Caco-2 (cell line): ENCODE results near the gene SGF29. TPM values are rescaled to one million over a fixed set of nuclear protein-coding genes. Genes with fewer than 3 reads are reported as not detected.

Experiments used
- BruUV-seq: library from RNA; stranded (reverse); fragments of 400-500 nt; replicated peaks from 2 replicates; lab custom pipeline; 2021; lab: Mats Ljungman, UMichigan
- CTCF ChIA-PET: fragments of 300-600 bp; sonication (Branson Sonifier 250); formaldehyde crosslinking; loops from one replicate; lab custom pipeline; 2022; ENCODE audit warnings: antibody characterized with exemption; lab: Charles Lee
- POLR2A ChIA-PET: fragments of 300-600 bp; sonication (Branson Sonifier 250); formaldehyde crosslinking; loops from one replicate; lab custom pipeline; 2022; ENCODE audit warnings: antibody characterized with exemption; lab: Charles Lee
- DNase-seq, 2 experiments: peaks; one replicate each; pipeline versions ENCODE4 v3.0.0 to v3.0.0-alpha.2; 2020 to 2022
- H3K27me3 ChIP-seq: replicated peaks from 2 replicates; pipeline ENCODE4 v1.6.0; 2011; ENCODE audit warnings: low read length; ENCODE audit not compliant: control insufficient read depth, insufficient read depth
- H3K36me3 ChIP-seq: 2 replicates; pipeline ENCODE4 v1.5.1; 2011; ENCODE audit warnings: low read length; ENCODE audit not compliant: control insufficient read depth, insufficient read depth
- H3K4me1 ChIP-seq: fragments of 250-450 bp; sonication (Bioruptor Pico); 2 replicates; pipeline ENCODE4 v1.5.1; 2020; ENCODE audit warnings: mild to moderate bottlenecking
- H3K4me3 ChIP-seq: 2 replicates; pipeline ENCODE4 v1.5.1; 2011; ENCODE audit warnings: low read depth, mild to moderate bottlenecking, control low read depth, low read length
- H3K9me3 ChIP-seq: fragments of 250-450 bp; sonication (Bioruptor Pico); 2 replicates; pipeline ENCODE4 v1.5.1; 2020; ENCODE audit warnings: mild to moderate bottlenecking, moderate library complexity
- H3K27ac Mint-ChIP-seq: one replicate; pipeline ENCODE4 v1.8.0; 2022; ENCODE audit warnings: mixed read lengths; ENCODE audit not compliant: unreplicated experiment
- H3K27me3 Mint-ChIP-seq: one replicate; pipeline ENCODE4 v1.8.0; 2022; ENCODE audit warnings: mixed read lengths; ENCODE audit not compliant: insufficient read depth, unreplicated experiment
- H3K36me3 Mint-ChIP-seq: one replicate; pipeline ENCODE4 v1.8.0; 2022; ENCODE audit warnings: mild to moderate bottlenecking, mixed read lengths; ENCODE audit not compliant: insufficient read depth, unreplicated experiment
- H3K4me1 Mint-ChIP-seq: one replicate; pipeline ENCODE4 v1.8.0; 2022; ENCODE audit warnings: low read depth, mixed read lengths; ENCODE audit not compliant: unreplicated experiment
- H3K4me3 Mint-ChIP-seq: one replicate; pipeline ENCODE4 v1.8.0; 2022; ENCODE audit warnings: mild to moderate bottlenecking, moderate library complexity, mixed read lengths; ENCODE audit not compliant: unreplicated experiment
- H3K9me3 Mint-ChIP-seq: one replicate; pipeline ENCODE4 v1.8.0; 2022; ENCODE audit warnings: mixed read lengths; ENCODE audit not compliant: unreplicated experiment
- intact Hi-C: fragments of 100-400 bp; cut with micrococcal nuclease; formaldehyde crosslinking; loops from one replicate; pipeline ENCODE4 v1.10.0; 2022; ENCODE audit not compliant: unreplicated experiment
- total RNA-seq: library from RNA; stranded (reverse); gene quantifications from 2 replicates; pipeline ENCODE4 v1.2.3, GENCODE V29; 2022
- TF ChIP-seq, protein P1 (sequence below), 2 experiments: fragments of 200-600 bp in 1 of 2; IDR thresholded peaks; 1 replicate in 1 of 2; 2 replicates in 1 of 2; pipeline versions ENCODE4 v1.5.1 to v1.8.0; 2011 to 2022; ENCODE audit warnings: antibody characterized with exemption in 1 of 2, control low read depth in 1 of 2, inconsistent platforms in 1 of 2, low read depth in 1 of 2, low read length in 1 of 2, mild to moderate bottlenecking in 1 of 2, moderate library complexity in 1 of 2; ENCODE audit not compliant: insufficient read depth in 1 of 2, severe bottlenecking in 1 of 2, unreplicated experiment in 1 of 2

Gene SGF29
- total RNA-seq, 1 experiment from 2014 or later = 29.8 TPM

DNA sequence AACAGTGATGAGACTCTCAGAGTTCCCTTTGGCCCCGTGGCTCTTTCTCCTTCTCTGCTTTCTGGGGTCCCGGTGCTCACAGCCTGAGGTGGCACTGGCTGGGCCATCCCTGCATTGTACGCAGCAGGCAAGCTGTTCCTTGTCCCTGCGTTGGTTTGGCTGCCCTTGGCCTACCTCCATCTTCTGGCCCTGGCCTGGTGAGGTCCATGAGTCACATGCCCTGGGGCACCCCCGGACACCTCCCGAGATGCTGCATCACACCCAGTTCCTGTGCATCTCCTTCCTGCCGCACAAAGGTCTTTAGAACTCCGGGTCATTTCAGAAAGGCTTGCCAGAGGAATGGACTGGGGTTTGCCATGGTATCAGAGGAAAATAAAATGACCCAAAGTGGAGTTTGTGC lies 33.7 kb downstream of the SGF29 start:
- intact Hi-C loops = no loop called here
- Mint-ChIP-seq H3K27me3 (no peaks in the 10 kb centered on the region), H3K27ac (no peak overlapping the region), H3K4me3 (no peak overlapping the region), H3K9me3 (no peaks in the 10 kb centered on the region), H3K36me3 (peaks cover 8% of the 10 kb centered on the region), H3K4me1 (no peaks in the 10 kb centered on the region)
- Histone ChIP-seq H3K9me3 (no peaks in the 10 kb centered on the region), H3K27me3 (no peaks in the 10 kb centered on the region), H3K36me3 (no peaks in the 10 kb centered on the region), H3K4me1 (no peaks in the 10 kb centered on the region), H3K4me3 (no peak overlapping the region)
- CTCF ChIA-PET = no interaction called here
- TF ChIP-seq, protein P1, sequence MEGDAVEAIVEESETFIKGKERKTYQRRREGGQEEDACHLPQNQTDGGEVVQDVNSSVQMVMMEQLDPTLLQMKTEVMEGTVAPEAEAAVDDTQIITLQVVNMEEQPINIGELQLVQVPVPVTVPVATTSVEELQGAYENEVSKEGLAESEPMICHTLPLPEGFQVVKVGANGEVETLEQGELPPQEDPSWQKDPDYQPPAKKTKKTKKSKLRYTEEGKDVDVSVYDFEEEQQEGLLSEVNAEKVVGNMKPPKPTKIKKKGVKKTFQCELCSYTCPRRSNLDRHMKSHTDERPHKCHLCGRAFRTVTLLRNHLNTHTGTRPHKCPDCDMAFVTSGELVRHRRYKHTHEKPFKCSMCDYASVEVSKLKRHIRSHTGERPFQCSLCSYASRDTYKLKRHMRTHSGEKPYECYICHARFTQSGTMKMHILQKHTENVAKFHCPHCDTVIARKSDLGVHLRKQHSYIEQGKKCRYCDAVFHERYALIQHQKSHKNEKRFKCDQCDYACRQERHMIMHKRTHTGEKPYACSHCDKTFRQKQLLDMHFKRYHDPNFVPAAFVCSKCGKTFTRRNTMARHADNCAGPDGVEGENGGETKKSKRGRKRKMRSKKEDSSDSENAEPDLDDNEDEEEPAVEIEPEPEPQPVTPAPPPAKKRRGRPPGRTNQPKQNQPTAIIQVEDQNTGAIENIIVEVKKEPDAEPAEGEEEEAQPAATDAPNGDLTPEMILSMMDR (IDR thresholded peaks at IDR 0.05; ENCODE audit: insufficient read depth in 1 of 2, low read depth in 1 of 2, low read length in 1 of 2, severe bottlenecking in 1 of 2, unreplicated experiment in 1 of 2) = no peak
- POLR2A ChIA-PET = no interaction called here
- BruUV-seq = no TSS peak
- DNase-seq = no peak

DNA sequence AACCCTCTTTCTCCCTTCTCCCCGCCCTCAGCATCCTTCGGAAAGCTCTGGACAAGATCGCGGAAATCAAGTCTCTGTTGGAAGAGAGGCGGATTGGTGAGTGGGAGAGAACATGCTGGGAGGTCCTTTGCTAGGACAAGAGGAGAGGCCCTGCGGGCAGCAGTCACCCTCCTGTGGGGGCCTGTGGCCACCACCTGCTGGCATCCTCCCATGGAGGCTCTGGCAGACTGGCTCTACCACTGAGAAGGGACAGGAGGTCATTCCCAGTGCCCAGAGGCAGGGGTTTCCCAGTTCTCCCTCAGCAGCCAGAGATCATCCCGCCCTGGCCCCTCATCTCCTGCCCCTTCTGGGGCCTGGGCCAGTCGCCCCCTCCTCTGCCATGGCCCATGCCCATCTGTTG lies 35.3 kb downstream of the SGF29 start:
- POLR2A ChIA-PET = no interaction called here
- Mint-ChIP-seq H3K27ac (no peak overlapping the region), H3K9me3 (no peaks in the 10 kb centered on the region), H3K4me3 (no peak overlapping the region), H3K36me3 (peaks cover 8% of the 10 kb centered on the region), H3K27me3 (no peaks in the 10 kb centered on the region), H3K4me1 (no peaks in the 10 kb centered on the region)
- no peaks in the 10 kb centered on the region for H3K9me3 ChIP-seq
- intact Hi-C loops = no loop called here
- H3K27me3 ChIP-seq = no peaks in the 10 kb centered on the region
- H3K36me3 ChIP-seq = no peaks in the 10 kb centered on the region; the same call in 1 of the 2 replicates
- no peak overlapping the region for H3K4me3 ChIP-seq
- no peak for DNase-seq
- CTCF ChIA-PET = no interaction called here
- no peaks in the 10 kb centered on the region for H3K4me1 ChIP-seq
- TF ChIP-seq, protein P1 (IDR thresholded peaks at IDR 0.05; ENCODE audit: insufficient read depth in 1 of 2, low read depth in 1 of 2, low read length in 1 of 2, severe bottlenecking in 1 of 2, unreplicated experiment in 1 of 2) = no peak
- no TSS peak for BruUV-seq

DNA sequence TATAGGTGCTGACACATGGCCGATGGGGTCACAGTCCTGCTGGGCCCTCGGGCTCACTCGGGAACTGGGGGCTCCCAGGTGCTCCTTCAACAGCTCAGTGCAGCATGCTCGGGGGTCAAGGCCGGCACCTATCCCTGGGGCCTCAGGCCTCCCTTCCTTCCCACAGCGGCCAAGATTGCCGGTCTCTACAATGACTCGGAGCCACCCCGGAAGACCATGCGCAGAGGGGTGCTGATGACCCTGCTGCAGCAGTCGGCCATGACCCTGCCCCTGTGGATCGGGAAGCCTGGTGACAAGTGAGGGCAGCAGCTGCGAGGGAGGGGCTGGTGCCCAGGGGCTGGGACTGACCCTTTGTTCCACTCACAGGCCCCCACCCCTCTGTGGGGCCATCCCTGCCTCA lies 36.2 kb downstream of the SGF29 start:
- Mint-ChIP-seq H3K4me1 (no peaks in the 10 kb centered on the region), H3K4me3 (no peak overlapping the region), H3K27ac (no peak overlapping the region), H3K27me3 (no peaks in the 10 kb centered on the region), H3K36me3 (peaks cover 8% of the 10 kb centered on the region), H3K9me3 (no peaks in the 10 kb centered on the region)
- DNase-seq = no peak
- no peaks in the 10 kb centered on the region for H3K27me3 ChIP-seq
- no peaks in the 10 kb centered on the region for H3K4me1 ChIP-seq
- H3K36me3 ChIP-seq = no peaks in the 10 kb centered on the region; the same call in 1 of the 2 replicates
- CTCF ChIA-PET = no interaction called here
- intact Hi-C loops = no loop called here
- no peak overlapping the region for H3K4me3 ChIP-seq
- POLR2A ChIA-PET = no interaction called here
- no peaks in the 10 kb centered on the region for H3K9me3 ChIP-seq
- BruUV-seq = no TSS peak
- TF ChIP-seq, protein P1 (IDR thresholded peaks at IDR 0.05; ENCODE audit: insufficient read depth in 1 of 2, low read depth in 1 of 2, low read length in 1 of 2, severe bottlenecking in 1 of 2, unreplicated experiment in 1 of 2) = no peak
